GM18499 (cell line): ENCODE results near the gene CNOT6.
A peak's percentile ranks its signal among the peaks of the same experiment; 100 is the strongest.
"Not testable (repeated sequence)": the region's sequence is repeated elsewhere in the genome, so short reads cannot be mapped to it uniquely, and the experiment has no call there.

Source experiments
- ATAC-seq: cut with Tn5 transposase; IDR thresholded peaks from one replicate; pipeline ENCODE4 v1.9.1; 2021; ENCODE audit warnings: moderate number of reproducible peaks; ENCODE audit not compliant: insufficient read depth, unreplicated experiment

CNOT6 gene

DNA sequence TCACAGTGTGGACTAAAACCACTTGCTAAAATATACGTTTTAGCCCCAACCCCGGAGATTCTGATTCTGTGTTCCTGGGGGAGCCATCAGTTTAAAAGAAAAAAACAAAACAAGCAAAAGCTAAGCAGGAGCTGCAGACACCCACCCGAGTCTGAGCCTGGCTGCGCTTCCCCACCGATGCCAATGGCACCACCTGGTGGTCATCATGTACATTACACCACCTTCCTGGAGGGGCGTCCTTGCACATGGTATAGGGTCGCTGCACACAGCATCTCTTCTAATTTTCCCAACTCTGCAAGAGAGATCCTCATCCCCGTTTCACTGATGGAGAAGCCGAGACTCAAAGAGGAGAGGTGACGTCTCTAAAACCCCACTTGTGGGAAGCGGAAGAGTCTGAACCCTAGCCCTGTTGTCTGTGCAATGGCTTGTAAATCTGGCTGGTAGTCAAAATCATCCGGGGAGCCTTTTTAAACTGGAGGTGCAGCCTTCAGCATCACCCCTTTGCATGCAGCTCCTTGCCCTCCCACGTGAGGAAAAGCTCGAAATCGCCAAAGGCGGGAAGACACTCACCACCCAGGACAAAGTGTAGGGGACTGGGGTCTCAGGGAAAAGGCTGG, 23.1 kb upstream of the CNOT6 start:
- ATAC-seq = no peak

- ATAC-seq = no peak
Measured at GRCh38 chr5:180471866-180472265, 22.3 kb upstream of the CNOT6 start.

GRCh38 chr5:180472269-180472668, 21.9 kb upstream of the CNOT6 start:
- no peak for ATAC-seq

- not testable (repeated sequence) for ATAC-seq
Measured at GRCh38 chr5:180473386-180473785, 20.8 kb upstream of the CNOT6 start.

DNA sequence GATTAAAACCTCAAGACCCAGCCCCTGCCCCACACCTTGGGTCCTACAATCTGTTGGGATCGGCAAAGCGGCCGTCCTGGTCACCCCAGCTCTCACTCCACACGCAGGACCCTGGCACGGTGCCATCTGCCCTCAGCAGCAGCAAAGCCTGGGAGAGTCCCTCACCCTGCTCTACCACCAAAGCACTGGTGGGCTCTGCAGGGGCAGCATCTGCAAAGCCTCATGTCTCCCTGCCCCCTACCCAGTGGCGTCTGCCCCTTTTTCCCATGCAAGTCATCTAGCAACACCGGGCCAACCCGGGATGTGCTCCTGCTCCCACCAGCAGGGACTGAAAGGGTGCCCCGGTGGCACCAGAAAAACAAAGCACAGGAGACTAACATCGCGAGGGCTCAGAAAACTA, 19.6 kb upstream of the CNOT6 start:
- no peak for ATAC-seq

DNA sequence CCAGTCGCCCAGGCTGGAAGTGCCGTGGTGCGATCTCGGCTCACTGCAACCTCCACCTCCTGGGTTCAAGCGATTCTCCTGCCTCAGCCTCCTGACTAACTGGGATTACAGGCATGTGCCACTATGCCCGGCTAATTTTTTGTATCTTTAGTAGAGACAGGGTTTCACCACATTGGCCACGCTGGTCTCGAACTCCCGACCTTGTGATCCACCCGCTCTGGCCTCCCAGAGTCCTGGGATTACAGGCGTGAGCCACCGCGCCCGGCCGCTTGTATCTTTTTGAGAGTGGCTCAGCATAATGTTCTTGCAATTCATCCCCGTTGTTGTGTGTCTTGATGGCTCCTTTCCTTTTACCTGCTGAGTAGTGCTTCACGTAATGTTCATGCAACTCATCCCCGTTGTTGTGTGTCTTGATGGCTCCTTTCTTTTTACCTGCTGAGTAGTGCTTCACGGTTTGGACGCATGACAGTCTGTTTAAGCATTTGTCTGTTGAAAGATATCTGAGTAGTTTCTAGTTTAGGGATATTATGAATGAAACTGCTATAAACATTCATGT, 18.1 kb upstream of the CNOT6 start:
- ATAC-seq = not testable (repeated sequence)

- ATAC-seq = no peak
Measured at GRCh38 chr5:180484813-180485212, 9.4 kb upstream of the CNOT6 start.

GRCh38 chr5:180486636-180487149, 7.5 kb upstream of the CNOT6 start:
- no peak for ATAC-seq

DNA sequence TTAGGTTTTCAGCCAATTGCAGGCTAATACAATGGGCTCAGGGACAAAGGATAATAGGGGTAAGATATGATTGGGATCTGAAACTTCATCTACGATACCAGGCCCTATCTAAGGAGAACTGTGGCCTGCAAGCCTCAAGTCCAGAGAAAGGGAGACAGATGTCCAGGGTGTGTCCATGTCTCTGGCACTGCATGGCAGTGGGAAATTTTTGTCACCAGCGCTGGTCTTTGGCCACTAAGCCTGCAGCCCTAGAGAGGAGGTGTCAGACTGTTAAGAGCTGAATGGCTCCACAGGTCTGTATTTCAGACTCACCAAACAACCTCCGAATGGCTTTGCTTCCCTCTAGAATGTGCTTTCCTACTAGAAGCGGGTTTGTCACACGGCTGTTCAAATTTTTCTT, 6.6 kb upstream of the CNOT6 start:
- no peak for ATAC-seq

DNA sequence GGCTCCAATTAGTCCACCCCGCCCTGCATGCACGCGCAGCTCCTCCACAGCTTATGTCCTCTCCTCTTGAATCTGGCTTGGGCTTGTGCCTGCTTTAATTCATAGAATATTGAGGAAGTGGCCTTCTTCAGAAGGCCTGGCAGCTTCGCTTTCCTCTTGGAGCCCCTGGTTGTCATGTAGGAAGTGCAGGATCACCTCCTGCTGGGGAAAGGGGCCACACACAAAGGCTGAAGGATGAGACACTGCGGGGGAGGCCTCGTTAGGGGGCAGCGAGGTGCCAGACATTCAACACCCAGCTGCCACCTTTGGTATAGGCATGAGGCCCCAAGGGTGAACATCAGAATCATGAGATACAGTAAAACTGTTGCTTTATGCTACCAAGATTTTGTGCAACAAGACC, 2.7 kb upstream of the CNOT6 start:
- ATAC-seq = no peak

GRCh38 chr5:180492226-180492903, 1.8 kb upstream of the CNOT6 start:
- ATAC-seq = no peak

- ATAC-seq = peak; percentile 27
Measured at GRCh38 chr5:180494510-180495181, 467 bp downstream of the CNOT6 start.

DNA sequence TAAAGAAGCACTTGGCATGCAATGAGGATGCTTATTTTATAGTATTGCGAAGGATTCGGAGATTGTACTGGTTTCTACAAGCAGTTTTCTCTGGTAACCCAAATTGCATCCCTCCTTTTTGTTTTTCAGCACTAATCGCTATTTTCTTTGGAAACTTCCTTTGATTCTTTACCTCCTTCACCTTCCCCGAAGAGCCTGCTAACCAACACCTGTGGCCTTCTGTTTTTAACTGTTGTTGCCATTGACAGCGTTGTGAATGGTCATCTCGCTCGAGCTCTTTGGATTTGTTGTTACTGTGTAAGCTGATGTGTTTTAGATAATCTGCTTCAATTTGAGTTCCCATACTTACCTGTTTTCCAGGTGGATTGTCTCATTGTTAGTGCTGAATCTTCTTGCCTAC, 1.1 kb downstream of the CNOT6 start:
- ATAC-seq = no peak

DNA sequence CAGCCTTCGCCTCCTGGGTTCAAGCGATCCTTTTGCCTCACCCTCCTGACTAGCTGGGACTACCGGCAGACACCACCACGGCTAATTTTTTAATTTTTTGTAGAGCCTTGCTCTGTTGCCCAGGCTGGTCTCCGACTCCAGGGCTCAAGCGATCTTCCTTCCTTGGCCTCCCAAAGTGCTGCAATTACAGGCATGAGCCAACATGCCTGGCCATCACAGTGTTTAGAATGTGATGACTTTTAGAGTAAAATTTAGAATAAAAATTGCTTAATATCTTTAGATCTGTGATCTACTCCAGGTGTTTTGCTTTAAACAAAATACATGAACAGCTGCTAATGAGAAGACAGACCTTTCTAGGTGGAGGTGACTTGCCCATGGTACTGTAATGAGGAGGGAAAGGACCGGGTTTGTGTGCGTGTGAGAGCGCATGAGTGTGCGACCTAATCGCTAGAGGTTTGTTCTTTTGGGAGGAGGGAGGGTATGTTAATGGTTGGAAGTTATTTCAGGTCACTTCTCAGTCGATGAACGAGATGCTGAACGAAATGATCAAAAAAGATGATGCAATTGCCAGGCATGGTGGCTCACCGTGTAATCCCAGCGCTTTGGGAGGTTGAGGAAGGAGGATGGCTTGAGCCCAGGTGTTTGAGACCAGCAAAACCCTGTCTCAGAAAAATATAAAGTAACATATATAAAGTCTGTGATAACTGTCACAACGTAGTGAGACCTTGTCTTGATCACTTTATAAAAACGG, 2.0 kb downstream of the CNOT6 start:
- no peak for ATAC-seq

GRCh38 chr5:180496806-180497205, 2.6 kb downstream of the CNOT6 start:
- ATAC-seq = not testable (repeated sequence)

- ATAC-seq = not testable (repeated sequence)
Measured at GRCh38 chr5:180497865-180498264, 3.7 kb downstream of the CNOT6 start.

GRCh38 chr5:180498378-180498777, 4.2 kb downstream of the CNOT6 start:
- ATAC-seq = no peak

DNA sequence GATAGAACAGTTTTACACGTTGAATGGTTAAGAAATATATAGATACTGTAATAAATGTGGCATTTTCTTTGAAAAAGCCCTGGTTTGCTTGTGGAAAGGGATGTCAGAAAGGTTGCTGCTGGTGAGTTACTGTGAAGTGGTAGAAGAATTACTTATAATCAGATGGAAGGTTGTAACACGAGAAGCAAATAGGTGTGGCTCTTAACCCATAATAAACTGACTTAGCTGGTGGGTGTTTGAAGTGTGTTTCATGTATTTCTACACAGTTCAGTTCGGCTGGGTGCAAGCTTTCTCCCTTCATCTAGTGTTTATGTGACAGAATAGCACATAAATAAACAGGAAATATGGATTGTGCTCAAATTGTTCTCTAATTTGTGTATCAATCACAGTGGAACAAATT, 5.5 kb downstream of the CNOT6 start:
- no peak for ATAC-seq

DNA sequence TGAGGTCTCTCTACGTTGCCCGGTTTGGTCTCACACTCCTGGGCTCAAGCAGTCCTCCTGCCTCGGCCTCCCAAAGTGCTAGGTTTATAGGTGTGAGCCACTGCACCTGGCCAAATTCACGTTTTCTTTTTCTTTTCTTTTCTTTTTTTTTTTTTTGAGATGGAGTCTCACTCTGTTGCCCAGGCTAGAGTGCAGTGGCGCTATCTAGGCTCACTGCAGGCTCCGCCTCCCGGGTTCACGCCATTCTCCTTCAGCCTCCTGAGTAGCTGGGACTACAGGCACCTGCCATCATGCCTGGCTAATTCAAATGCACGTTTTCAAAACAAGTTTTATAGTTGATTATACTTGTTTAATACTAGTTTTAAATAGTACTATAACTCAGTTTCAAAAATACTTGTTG, 6.1 kb downstream of the CNOT6 start:
- not testable (repeated sequence) for ATAC-seq

GRCh38 chr5:180507661-180508060, 13.5 kb downstream of the CNOT6 start:
- no peak for ATAC-seq
